Measurements from ENCODE around the gene KCNN4.

KCNN4 gene

DNA sequence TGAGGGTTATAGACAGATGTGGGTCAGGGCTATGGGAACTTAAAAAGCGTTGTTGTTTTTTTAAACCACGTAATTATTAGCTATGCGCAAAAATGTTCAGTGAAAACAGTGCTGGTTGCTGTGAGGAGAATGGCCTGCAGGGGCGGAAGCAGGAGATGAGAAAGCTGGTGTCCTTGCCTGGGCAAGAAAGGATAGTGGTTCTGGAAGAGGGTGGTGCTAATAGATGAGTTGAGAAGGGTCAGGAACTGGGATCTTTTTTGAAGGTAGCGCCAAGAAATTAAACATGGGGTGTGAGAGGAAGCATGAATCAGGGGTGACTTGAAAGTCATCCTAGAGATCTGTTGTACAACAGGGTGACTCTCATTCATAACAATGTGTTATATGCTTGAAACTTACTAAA is 21.3 kb downstream of the KCNN4 start:
- TF ChIP-seq, protein P1, sequence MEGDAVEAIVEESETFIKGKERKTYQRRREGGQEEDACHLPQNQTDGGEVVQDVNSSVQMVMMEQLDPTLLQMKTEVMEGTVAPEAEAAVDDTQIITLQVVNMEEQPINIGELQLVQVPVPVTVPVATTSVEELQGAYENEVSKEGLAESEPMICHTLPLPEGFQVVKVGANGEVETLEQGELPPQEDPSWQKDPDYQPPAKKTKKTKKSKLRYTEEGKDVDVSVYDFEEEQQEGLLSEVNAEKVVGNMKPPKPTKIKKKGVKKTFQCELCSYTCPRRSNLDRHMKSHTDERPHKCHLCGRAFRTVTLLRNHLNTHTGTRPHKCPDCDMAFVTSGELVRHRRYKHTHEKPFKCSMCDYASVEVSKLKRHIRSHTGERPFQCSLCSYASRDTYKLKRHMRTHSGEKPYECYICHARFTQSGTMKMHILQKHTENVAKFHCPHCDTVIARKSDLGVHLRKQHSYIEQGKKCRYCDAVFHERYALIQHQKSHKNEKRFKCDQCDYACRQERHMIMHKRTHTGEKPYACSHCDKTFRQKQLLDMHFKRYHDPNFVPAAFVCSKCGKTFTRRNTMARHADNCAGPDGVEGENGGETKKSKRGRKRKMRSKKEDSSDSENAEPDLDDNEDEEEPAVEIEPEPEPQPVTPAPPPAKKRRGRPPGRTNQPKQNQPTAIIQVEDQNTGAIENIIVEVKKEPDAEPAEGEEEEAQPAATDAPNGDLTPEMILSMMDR (IDR thresholded peaks at IDR 0.05; ENCODE audit: low read depth, low read length): peak; percentile 79
- H3K4me3 ChIP-seq (ENCODE audit: low read depth, low read length): no peak overlapping the region

- TF ChIP-seq, protein P1 (IDR thresholded peaks at IDR 0.05; ENCODE audit: low read depth, low read length): no peak
- peak overlapping the region; percentile 82 for H3K4me3 ChIP-seq (ENCODE audit: low read depth, low read length)
Measured at GRCh38 chr19:43755256-43755801, 25.4 kb downstream of the KCNN4 start.

- TF ChIP-seq, protein P1 (IDR thresholded peaks at IDR 0.05; ENCODE audit: low read depth, low read length): no peak
- H3K4me3 ChIP-seq (ENCODE audit: low read depth, low read length): peak within 1 kb of the TSS; percentile 82
Measured at GRCh38 chr19:43754503-43755255, 26.1 kb downstream of the KCNN4 start, which contains the start of gene SMG9. SMG9 (minus strand) TSS chr19:43754962; CDS start chr19:43750741, 4,221 bp downstream.

DNA sequence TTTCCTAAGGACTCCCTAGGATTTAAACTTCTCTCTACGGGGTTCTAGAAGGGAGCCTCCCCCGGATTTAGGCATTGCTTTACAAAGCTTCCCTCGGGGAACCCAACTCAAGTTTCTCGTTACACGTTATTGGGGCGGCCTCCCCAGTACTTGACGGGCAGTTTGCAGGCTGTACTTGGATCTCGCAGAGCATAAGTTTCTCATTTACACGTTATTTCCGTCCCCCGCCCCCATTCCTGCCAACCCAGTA is 26.6 kb downstream of the KCNN4 start:
- peak overlapping the region; percentile 82 for H3K4me3 ChIP-seq (ENCODE audit: low read depth, low read length)
- TF ChIP-seq, protein P1 (IDR thresholded peaks at IDR 0.05; ENCODE audit: low read depth, low read length): no peak

DNA sequence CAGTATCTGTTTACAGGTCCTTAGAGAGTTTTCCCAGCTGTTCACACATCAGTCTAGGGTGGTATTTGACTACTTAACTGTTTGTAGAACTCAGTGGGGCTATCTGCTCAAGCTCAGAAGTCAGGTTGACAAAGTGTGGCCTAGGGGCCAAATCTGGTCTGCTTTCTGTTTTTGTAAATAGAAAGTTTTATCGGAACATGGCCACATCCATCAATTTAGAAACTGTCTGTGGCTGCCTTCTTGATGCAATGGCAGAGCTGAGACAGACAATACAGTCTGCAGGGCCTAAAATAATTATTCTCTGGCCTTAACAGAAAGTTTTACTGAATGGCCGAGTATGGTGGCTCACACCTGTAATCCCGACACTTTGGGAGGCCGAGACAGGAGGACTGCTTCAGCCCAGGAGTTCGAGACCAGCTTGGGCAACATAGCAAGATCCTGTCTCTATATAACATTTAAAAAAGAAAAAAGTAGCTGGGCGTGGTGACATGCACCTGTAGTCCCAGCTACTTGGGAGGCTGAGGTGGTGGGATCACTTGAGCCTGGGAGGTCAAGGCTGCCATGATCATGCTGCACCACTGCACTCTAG is 28.4 kb downstream of the KCNN4 start:
- no peak overlapping the region for H3K4me3 ChIP-seq (ENCODE audit: low read depth, low read length)
- TF ChIP-seq, protein P1 (IDR thresholded peaks at IDR 0.05; ENCODE audit: low read depth, low read length): no peak

- TF ChIP-seq, protein P1 (IDR thresholded peaks at IDR 0.05; ENCODE audit: low read depth, low read length): no peak
- H3K4me3 ChIP-seq (ENCODE audit: low read depth, low read length): no peak overlapping the region
Measured at GRCh38 chr19:43751466-43752220, 29.1 kb downstream of the KCNN4 start.

All from WI38 (cell line).